Astrocyte of the cerebellum (primary cell): ENCODE measurements around the gene DCUN1D1.

Source experiments
- DNase-seq: peaks from one replicate; pipeline ENCODE4 v3.0.0-alpha.2; 2011; ENCODE audit warnings: low read depth
- H3K4me3 ChIP-seq: 2 replicates; pipeline ENCODE4 v1.5.1; 2011; ENCODE audit warnings: mild to moderate bottlenecking, low read depth, low read length, moderate library complexity
- in situ Hi-C: cut with HindIII; loops from 2 replicates; pipeline ENCODE4 v1.10.0; 2017; ENCODE audit warnings: low sequenced_read_pairs
- TF ChIP-seq, protein P1 (sequence below): IDR thresholded peaks from 2 replicates; pipeline ENCODE4 v1.5.1; 2012; ENCODE audit warnings: low read length, low read depth, moderate library complexity, mild to moderate bottlenecking; ENCODE audit errors: missing control alignments

Gene DCUN1D1

DNA sequence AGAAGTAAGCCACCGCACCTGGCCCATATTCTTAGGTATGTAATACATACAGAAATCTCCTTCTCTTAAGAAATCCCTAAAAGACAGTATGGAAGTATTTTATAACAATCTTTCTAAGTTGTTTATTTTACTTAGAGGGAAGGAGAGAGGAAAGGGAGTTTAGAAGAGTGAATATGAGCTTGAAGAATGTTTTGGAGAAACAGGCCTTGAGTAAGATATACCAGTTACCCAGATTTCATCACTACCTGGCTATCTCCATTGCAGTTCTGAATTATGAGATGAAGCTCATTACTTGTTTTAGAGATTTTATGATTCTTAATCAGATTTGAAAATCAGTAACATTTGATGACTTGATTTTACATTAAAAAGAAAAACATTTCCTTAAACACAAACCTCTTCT is 71.9 kb downstream of the DCUN1D1 start:
- no peak for DNase-seq
- in situ Hi-C loops = no loop called here
- TF ChIP-seq, protein P1, sequence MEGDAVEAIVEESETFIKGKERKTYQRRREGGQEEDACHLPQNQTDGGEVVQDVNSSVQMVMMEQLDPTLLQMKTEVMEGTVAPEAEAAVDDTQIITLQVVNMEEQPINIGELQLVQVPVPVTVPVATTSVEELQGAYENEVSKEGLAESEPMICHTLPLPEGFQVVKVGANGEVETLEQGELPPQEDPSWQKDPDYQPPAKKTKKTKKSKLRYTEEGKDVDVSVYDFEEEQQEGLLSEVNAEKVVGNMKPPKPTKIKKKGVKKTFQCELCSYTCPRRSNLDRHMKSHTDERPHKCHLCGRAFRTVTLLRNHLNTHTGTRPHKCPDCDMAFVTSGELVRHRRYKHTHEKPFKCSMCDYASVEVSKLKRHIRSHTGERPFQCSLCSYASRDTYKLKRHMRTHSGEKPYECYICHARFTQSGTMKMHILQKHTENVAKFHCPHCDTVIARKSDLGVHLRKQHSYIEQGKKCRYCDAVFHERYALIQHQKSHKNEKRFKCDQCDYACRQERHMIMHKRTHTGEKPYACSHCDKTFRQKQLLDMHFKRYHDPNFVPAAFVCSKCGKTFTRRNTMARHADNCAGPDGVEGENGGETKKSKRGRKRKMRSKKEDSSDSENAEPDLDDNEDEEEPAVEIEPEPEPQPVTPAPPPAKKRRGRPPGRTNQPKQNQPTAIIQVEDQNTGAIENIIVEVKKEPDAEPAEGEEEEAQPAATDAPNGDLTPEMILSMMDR = no peak
- no peak overlapping the region for H3K4me3 ChIP-seq

DNA sequence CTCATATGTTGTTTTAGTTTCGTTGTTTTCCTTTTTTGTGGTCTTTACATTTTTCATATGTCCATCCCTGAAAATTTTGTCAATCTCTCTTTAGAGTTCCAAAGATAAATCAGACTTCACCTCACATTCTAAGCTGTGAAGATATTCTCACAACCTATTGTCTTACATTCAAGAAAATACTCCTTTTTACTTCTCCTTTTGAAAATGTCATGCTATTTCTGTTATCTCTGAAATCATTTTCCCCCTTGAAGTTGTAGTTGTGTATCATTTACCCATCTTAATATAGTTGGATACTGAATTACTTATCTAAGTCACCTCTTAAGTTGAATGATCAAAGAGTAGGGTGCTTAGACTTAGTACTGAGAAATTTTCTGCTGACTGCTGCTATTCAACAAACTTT is 74.3 kb downstream of the DCUN1D1 start:
- no peak for DNase-seq
- no peak overlapping the region for H3K4me3 ChIP-seq
- TF ChIP-seq, protein P1 = no peak
- in situ Hi-C loops = no loop called here

DNA sequence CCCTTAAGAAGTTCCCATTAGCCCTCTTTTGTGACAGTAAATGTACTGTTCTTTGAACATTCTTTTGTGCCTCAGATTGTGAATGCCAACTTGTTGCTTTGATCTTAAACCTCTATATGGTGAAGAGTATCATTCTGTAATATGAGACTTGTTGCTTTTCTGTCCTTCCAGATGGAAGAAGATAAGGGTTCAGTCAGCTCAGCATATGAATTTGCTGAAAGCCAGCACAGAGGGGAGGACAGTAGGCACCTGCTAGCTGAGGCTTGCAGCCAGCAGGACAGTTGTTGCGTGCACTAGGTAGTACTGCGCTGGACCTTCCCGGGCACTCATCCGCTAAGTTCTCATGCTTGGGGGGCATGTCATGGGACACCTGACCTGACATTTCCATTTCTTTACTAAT is 74.7 kb downstream of the DCUN1D1 start:
- no peak overlapping the region for H3K4me3 ChIP-seq
- in situ Hi-C loops = no loop called here
- TF ChIP-seq, protein P1 = no peak
- no peak for DNase-seq

DNA sequence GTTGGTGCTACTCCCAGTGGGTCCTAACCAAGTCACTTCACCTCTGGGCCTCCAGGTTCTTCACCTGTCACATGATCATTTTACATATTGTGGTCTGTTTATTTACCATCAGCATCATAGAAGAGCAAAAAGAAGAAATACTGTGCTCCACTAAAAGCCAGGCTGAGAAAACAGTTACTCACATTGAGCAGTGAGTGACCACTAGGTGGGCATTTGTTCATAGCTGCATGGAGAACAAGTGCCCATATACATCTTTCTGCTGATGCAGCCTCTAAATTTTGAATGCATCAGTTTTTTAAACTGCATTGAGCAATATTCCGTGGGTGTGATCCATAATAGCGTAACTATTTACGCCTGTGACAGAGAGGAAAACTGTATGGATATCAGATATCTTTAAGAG is 76.2 kb downstream of the DCUN1D1 start:
- TF ChIP-seq, protein P1 = peak; percentile 19
- no peak overlapping the region for H3K4me3 ChIP-seq
- in situ Hi-C loops = no loop called here
- DNase-seq = no peak

DNA sequence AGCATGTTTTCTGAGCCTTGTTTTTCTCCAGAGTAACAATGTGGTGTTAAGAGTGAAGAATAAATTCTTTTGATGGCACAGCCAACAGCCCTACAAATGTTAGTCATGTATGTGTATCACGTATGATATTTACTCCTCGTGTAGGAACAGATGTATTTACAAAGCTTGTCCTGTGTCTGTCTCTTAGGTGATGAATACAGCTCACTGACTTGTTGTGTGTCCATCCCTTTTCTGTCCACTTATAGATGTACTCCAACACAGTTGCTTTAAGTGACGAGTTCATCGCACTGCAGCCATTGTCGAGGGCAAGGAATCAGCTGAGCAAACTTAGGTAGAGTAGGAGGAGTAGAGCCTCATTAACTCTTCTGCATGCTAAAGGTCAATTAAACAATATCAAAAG is 78.1 kb downstream of the DCUN1D1 start:
- TF ChIP-seq, protein P1 = no peak
- in situ Hi-C loops = no loop called here
- H3K4me3 ChIP-seq = no peak overlapping the region
- no peak for DNase-seq

DNA sequence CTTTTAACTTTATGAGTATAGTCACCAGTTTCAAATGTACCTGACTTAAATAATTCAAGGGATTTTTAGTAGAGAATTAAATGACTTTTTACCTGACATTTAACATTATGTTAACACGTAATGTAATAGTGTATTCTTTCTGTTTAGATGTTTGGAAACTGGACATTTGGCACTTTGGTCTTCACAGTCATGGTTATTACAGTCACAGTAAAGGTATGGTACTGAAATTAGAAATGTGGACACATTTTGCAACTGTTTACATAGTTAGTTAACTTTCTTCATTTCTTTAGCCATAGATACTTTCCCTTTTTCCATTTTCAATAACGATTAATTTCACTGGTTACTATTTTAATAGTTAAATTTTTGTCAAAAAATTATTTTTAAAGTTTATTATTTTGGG is 83.8 kb downstream of the DCUN1D1 start:
- no peak for DNase-seq
- in situ Hi-C loops = no loop called here
- TF ChIP-seq, protein P1 = no peak
- no peak overlapping the region for H3K4me3 ChIP-seq
